ENCODE measurements around the gene ZSWIM1.

DNA sequence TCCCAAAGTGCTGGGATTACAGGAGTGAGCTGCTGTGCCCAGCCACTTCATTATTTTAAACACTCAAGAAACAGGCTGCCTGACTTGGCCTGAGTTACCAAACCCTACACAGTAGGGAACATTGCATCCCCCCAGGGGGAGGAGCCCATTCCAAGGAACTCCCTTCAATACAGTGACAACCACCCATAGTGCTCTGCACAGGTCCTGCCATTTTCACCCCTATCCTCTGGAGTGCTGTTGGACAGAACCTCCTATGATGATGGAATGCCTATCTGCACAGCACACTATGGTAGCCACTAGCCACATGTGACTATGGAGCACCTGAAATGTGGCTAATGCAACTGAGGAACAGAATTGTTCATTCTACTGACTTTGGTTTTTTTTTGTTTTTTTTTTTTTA is 35.6 kb upstream of the ZSWIM1 start:
- TF ChIP-seq, protein P1, sequence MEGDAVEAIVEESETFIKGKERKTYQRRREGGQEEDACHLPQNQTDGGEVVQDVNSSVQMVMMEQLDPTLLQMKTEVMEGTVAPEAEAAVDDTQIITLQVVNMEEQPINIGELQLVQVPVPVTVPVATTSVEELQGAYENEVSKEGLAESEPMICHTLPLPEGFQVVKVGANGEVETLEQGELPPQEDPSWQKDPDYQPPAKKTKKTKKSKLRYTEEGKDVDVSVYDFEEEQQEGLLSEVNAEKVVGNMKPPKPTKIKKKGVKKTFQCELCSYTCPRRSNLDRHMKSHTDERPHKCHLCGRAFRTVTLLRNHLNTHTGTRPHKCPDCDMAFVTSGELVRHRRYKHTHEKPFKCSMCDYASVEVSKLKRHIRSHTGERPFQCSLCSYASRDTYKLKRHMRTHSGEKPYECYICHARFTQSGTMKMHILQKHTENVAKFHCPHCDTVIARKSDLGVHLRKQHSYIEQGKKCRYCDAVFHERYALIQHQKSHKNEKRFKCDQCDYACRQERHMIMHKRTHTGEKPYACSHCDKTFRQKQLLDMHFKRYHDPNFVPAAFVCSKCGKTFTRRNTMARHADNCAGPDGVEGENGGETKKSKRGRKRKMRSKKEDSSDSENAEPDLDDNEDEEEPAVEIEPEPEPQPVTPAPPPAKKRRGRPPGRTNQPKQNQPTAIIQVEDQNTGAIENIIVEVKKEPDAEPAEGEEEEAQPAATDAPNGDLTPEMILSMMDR (IDR thresholded peaks at IDR 0.05): no peak
- TF ChIP-seq EZH2 (IDR thresholded peaks at IDR 0.05): no peak
